KMS-11 (cell line): ENCODE results near the gene KRTAP9-6.
"Not testable (repeated sequence)": the region's sequence is repeated elsewhere in the genome, so short reads cannot be mapped to it uniquely, and the experiment has no call there.

Experiments
- H2AFZ ChIP-seq: fragments of 200-600 bp; sonication (generic); 2 replicates; pipeline ENCODE4 v1.6.1; 2016; ENCODE audit warnings: antibody characterized with exemption, mixed run types, low read depth
- H3K27ac ChIP-seq: fragments of 200-600 bp; sonication (generic); 2 replicates; pipeline ENCODE4 v1.6.1; 2016; ENCODE audit warnings: mild to moderate bottlenecking, mixed run types
- H3K27me3 ChIP-seq: fragments of 200-600 bp; sonication (generic); 2 replicates; pipeline ENCODE4 v1.6.1; 2017; ENCODE audit warnings: mild to moderate bottlenecking, low read depth, mixed run types, moderate library complexity; ENCODE audit not compliant: insufficient read depth
- H3K36me3 ChIP-seq: fragments of 200-600 bp; sonication (generic); 2 replicates; pipeline ENCODE4 v1.6.1; 2017; ENCODE audit warnings: mild to moderate bottlenecking, mixed run types; ENCODE audit not compliant: insufficient read depth
- H3K4me1 ChIP-seq: fragments of 200-600 bp; sonication (generic); 2 replicates; pipeline ENCODE4 v1.6.1; 2016; ENCODE audit warnings: mild to moderate bottlenecking, low read depth, mixed run types; ENCODE audit not compliant: poor library complexity, severe bottlenecking
- H3K4me2 ChIP-seq: fragments of 200-600 bp; sonication (generic); 2 replicates; pipeline ENCODE4 v1.7.0; 2016; ENCODE audit warnings: mild to moderate bottlenecking, mixed run types
- H3K4me3 ChIP-seq: fragments of 200-600 bp; sonication (generic); IDR thresholded peaks from 2 replicates; pipeline ENCODE4 v1.6.1; 2017; ENCODE audit warnings: low read depth, low read length, mixed read lengths; ENCODE audit not compliant: insufficient read depth
- H3K79me2 ChIP-seq: fragments of 200-600 bp; sonication (generic); 2 replicates; pipeline ENCODE4 v1.6.1; 2016; ENCODE audit warnings: low read depth, mixed run types; ENCODE audit not compliant: insufficient read depth
- H3K9ac ChIP-seq: fragments of 200-600 bp; sonication (generic); 2 replicates; pipeline ENCODE4 v1.6.1; 2016; ENCODE audit warnings: mild to moderate bottlenecking, mixed run types
- H4K20me1 ChIP-seq: fragments of 200-600 bp; sonication (generic); 2 replicates; pipeline ENCODE4 v1.6.1; 2016; ENCODE audit warnings: mild to moderate bottlenecking, mixed run types; ENCODE audit not compliant: insufficient read depth
- TF ChIP-seq, protein P1 (sequence below): fragments of 200-600 bp; sonication (generic); conservative IDR thresholded peaks from 2 replicates; pipeline ENCODE4 v1.6.1; 2017; ENCODE audit warnings: low read depth, mild to moderate bottlenecking, antibody characterized with exemption, low read length, moderate library complexity, mixed read lengths

KRTAP9-6 gene

DNA sequence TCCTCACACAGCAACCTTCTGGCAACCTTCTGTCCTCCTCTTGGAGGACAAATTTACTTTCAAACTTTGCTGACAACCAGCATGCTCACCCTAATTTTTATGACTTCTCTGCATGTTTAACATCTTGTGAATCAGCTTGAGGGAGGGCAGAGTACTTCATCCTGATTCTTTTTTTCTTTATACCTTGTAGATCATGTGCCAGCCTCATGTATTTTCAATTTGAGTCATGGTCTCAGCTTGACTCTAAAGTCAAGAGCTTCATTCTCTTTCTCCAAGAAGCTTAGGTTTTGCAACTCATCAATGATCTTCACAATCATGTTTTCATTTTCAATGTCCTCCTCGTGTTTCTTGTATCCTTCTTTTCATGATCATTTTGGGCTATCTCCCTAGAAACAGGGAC is 6.7 kb downstream of the KRTAP9-6 start:
- Histone ChIP-seq H3K4me1 (no peaks in the 10 kb centered on the region), H3K79me2 (no peaks in the 10 kb centered on the region), H3K4me2 (no peak overlapping the region), H3K4me3 (no peak overlapping the region), H3K27ac (no peak overlapping the region), H3K36me3 (no peaks in the 10 kb centered on the region), H3K27me3 (no peaks in the 10 kb centered on the region), H2AFZ (no peak overlapping the region), H4K20me1 (no peaks in the 10 kb centered on the region), H3K9ac (no peak overlapping the region)
- TF ChIP-seq, protein P1, sequence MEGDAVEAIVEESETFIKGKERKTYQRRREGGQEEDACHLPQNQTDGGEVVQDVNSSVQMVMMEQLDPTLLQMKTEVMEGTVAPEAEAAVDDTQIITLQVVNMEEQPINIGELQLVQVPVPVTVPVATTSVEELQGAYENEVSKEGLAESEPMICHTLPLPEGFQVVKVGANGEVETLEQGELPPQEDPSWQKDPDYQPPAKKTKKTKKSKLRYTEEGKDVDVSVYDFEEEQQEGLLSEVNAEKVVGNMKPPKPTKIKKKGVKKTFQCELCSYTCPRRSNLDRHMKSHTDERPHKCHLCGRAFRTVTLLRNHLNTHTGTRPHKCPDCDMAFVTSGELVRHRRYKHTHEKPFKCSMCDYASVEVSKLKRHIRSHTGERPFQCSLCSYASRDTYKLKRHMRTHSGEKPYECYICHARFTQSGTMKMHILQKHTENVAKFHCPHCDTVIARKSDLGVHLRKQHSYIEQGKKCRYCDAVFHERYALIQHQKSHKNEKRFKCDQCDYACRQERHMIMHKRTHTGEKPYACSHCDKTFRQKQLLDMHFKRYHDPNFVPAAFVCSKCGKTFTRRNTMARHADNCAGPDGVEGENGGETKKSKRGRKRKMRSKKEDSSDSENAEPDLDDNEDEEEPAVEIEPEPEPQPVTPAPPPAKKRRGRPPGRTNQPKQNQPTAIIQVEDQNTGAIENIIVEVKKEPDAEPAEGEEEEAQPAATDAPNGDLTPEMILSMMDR, result no peak

DNA sequence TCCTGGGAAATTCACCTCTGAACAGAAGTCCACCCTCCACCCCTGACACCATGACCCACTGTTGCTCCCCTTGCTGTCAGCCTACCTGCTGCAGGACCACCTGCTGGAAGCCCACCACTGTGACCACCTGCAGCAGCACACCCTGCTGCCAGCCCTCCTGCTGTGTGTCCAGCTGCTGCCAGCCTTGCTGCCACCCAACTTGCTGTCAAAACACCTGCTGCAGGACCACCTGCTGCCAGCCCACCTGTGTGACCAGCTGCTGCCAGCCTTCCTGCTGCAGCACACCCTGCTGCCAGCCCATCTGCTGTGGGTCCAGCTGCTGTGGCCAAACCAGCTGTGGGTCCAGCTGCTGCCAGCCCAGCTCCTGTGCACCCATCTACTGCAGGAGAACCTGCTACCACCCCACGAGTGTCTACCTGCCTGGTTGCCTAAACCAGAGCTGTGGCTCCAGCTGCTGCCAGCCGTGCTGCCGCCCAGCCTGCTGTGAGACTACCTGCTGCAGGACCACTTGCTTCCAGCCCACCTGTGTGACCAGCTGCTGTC is 10.5 kb downstream of the KRTAP9-6 start, which contains the start of gene KRTAP9-7:
Gene KRTAP9-7 (plus strand): TSS at position 51 of the 543 bp plus-strand sequence. CDS start 0 bp downstream, at position 51.
- H3K9ac ChIP-seq, H3K4me2 ChIP-seq, H2AFZ ChIP-seq, H4K20me1 ChIP-seq, H3K27me3 ChIP-seq, H3K27ac ChIP-seq, H3K36me3 ChIP-seq, H3K4me1 ChIP-seq, H3K79me2 ChIP-seq, H3K4me3 ChIP-seq: not testable (repeated sequence)

DNA sequence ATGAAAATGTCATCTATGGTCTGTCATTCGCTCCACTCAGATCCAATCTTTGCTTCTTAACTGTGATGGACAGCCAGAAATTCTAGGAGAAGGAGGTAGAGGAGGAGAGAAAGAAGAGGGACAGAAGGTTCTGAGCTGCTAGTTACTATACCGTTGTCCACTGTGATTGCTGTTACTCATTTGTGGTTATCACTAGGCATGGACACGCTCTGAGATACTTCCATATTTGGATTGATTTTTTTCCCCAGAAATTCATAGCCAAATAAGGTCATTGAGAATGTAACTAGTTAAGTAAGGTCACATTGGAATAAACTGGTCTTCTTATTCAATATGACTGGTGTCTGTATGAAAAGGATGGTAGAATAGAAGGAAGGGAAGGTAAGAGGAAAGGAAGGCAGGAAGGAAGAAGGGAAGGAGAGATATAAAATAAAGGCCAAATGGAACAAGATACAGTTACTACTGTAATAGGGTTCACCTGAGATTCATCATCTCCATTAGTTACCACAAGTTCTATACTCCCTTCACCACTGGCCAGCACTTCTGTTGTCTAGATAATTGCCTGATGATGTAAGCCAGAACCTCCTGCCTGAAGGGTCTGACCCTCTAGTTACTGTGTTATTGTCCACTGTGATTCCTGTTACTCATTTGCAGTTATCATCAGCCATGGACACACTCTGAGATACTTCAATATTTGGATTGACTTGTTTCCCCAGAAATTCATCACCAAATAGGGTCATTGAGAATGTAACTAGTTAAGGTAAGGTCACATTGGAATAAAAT is 13.2 kb downstream of the KRTAP9-6 start:
- Histone ChIP-seq H3K9ac (no peak overlapping the region), H3K4me3 (no peak overlapping the region), H3K36me3 (no peaks in the 10 kb centered on the region), H2AFZ (no peak overlapping the region), H3K27ac (no peak overlapping the region), H3K4me1 (no peaks in the 10 kb centered on the region), H4K20me1 (no peaks in the 10 kb centered on the region), H3K79me2 (no peaks in the 10 kb centered on the region), H3K4me2 (no peak overlapping the region), H3K27me3 (no peaks in the 10 kb centered on the region)
- TF ChIP-seq, protein P1, result no peak

GRCh38 chr17:41284043-41284442 is 18.9 kb downstream of the KRTAP9-6 start:
- Histone ChIP-seq H3K9ac (no peak overlapping the region), H3K36me3 (no peaks in the 10 kb centered on the region), H3K4me3 (no peak overlapping the region), H4K20me1 (no peaks in the 10 kb centered on the region), H2AFZ (no peak overlapping the region), H3K27ac (no peak overlapping the region), H3K79me2 (no peaks in the 10 kb centered on the region), H3K4me1 (no peaks in the 10 kb centered on the region), H3K27me3 (no peaks in the 10 kb centered on the region), H3K4me2 (no peak overlapping the region)
- TF ChIP-seq, protein P1, result no peak

DNA sequence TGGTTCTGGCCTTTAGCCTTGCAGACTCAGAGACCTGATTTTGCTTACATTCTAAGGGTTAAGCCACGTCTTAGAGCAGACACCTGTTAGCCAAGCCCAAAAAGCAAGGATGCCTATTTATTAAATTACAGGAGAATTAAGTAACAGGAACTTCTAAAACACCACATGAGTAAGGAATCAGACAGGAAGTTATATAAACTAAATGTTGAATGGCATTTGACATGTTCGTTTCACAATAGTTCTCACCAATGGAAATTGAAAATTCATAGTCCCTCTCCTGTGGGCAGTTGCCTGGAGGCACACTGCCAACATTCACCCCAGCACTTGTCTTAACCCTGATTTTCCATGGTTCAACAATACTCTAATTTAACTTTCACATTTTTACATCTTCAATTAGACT is 19.4 kb downstream of the KRTAP9-6 start:
- Histone ChIP-seq H4K20me1 (no peaks in the 10 kb centered on the region), H3K9ac (no peak overlapping the region), H3K27ac (no peak overlapping the region), H2AFZ (no peak overlapping the region), H3K4me1 (no peaks in the 10 kb centered on the region), H3K4me2 (no peak overlapping the region), H3K79me2 (no peaks in the 10 kb centered on the region), H3K4me3 (no peak overlapping the region), H3K36me3 (no peaks in the 10 kb centered on the region), H3K27me3 (no peaks in the 10 kb centered on the region)
- TF ChIP-seq, protein P1, result no peak
